ENCODE results near the gene SCAP. TPM values are rescaled to one million over a fixed set of nuclear protein-coding genes. Genes with fewer than 3 reads are reported as not detected.

SCAP gene
- total RNA-seq, 2 donors from 2014 or later, result 103 to 105 TPM

DNA sequence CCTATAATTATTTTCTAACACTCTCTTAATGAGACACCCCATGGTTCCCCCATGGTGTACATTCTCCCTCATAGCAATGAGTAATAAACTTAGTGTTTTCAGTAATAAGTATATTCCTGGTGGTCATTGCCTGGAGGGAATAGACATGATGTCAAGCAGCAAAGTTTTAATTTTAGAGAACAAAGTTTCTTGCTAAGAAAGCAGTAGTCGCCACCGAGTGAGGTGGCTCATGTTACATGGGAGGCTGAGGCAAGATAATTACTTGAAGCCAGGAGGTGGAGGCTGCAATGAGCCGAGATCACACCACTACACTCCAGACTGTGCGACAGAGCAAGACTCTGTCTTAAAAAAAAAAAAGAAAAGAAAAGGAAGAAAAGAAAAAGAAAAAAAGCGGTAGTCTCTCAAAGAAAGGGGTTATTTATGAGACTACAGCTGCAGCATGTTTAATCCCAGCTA lies 40.2 kb upstream of the SCAP start:
- WGBS, 2 experiments (ENCODE audit: insufficient coverage in 1 of 2, insufficient read length in 1 of 2), result 77 to 86% methylated on average over 3 to 5 of the region's 5 CpGs
- Histone ChIP-seq H3K9ac (ENCODE audit: extremely low read depth, low read length, poor library complexity, severe bottlenecking) (no peak overlapping the region), H3K4me1 (ENCODE audit: control insufficient read depth, insufficient read depth, low read length) (no peaks in the 10 kb centered on the region), H3K4me3 (ENCODE audit: low read length) (no peak overlapping the region), H3K27me3 (ENCODE audit: control insufficient read depth, insufficient read depth, low read length, poor library complexity, severe bottlenecking) (no peaks in the 10 kb centered on the region), H3K36me3 (ENCODE audit: control insufficient read depth, insufficient read depth, low read length) (peaks cover 6% of the 10 kb centered on the region), H3K9me3 (ENCODE audit: control insufficient read depth, low read length) (no peaks in the 10 kb centered on the region), H3K27ac (ENCODE audit: low read depth, low read length) (no peak overlapping the region)
- no peak for DNase-seq
- H3K36me3 Mint-ChIP-seq (ENCODE audit: low read depth), result no peaks in the 10 kb centered on the region
- no peaks in the 10 kb centered on the region for H3K27me3 Mint-ChIP-seq (ENCODE audit: insufficient read depth)
- no peak overlapping the region for H3K27ac Mint-ChIP-seq
- H3K9me3 Mint-ChIP-seq, result no peaks in the 10 kb centered on the region
- H3K4me1 Mint-ChIP-seq, result peaks cover 7% of the 10 kb centered on the region
- no peak for TF ChIP-seq CTCF (conservative IDR thresholded peaks at IDR 0.05)
- no peak overlapping the region for H3K4me3 Mint-ChIP-seq

GRCh38 chr3:47515100-47515499 lies 39.4 kb upstream of the SCAP start:
- Histone ChIP-seq H3K4me1 (ENCODE audit: control insufficient read depth, insufficient read depth, low read length) (no peaks in the 10 kb centered on the region), H3K27ac (ENCODE audit: low read depth, low read length) (no peak overlapping the region), H3K36me3 (ENCODE audit: control insufficient read depth, insufficient read depth, low read length) (peaks cover 13% of the 10 kb centered on the region), H3K4me3 (ENCODE audit: low read length) (no peak overlapping the region), H3K27me3 (ENCODE audit: control insufficient read depth, insufficient read depth, low read length, poor library complexity, severe bottlenecking) (no peaks in the 10 kb centered on the region), H3K9ac (ENCODE audit: extremely low read depth, low read length, poor library complexity, severe bottlenecking) (no peak overlapping the region), H3K9me3 (ENCODE audit: control insufficient read depth, low read length) (no peaks in the 10 kb centered on the region)
- Mint-ChIP-seq H3K27ac (no peak overlapping the region), H3K4me3 (no peak overlapping the region), H3K27me3 (ENCODE audit: insufficient read depth) (no peaks in the 10 kb centered on the region), H3K36me3 (ENCODE audit: low read depth) (peaks cover 5% of the 10 kb centered on the region), H3K9me3 (no peaks in the 10 kb centered on the region), H3K4me1 (peaks cover 4% of the 10 kb centered on the region)
- DNase-seq, result no peak
- TF ChIP-seq CTCF (conservative IDR thresholded peaks at IDR 0.05), result no peak
- WGBS, 2 experiments (ENCODE audit: insufficient coverage in 1 of 2, insufficient read length in 1 of 2), result 92 to 96% methylated on average over 5 of the region's 5 CpGs

GRCh38 chr3:47513125-47513929 lies 37.6 kb upstream of the SCAP start, which contains the start of gene ELP6:
ELP6 (minus strand) TSS chr3:47513712; CDS start chr3:47513590, 122 bp downstream.
- H3K9ac ChIP-seq (ENCODE audit: extremely low read depth, low read length, poor library complexity, severe bottlenecking), result peak within 1 kb of the TSS; percentile 73
- WGBS, 2 experiments (ENCODE audit: insufficient coverage in 1 of 2, insufficient read length in 1 of 2), result 0 to 1% methylated on average over 53 to 71 of the region's 71 CpGs
- no peaks in the 10 kb centered on the region for H3K9me3 ChIP-seq (ENCODE audit: control insufficient read depth, low read length)
- Mint-ChIP-seq H3K27me3 (ENCODE audit: insufficient read depth) (no peaks in the 10 kb centered on the region), H3K4me3 (peak within 1 kb of the TSS; percentile 98), H3K36me3 (ENCODE audit: low read depth) (peaks cover 17% of the 10 kb centered on the region), H3K27ac (peak within 1 kb of the TSS; percentile 97), H3K4me1 (peaks cover 4% of the 10 kb centered on the region), H3K9me3 (no peaks in the 10 kb centered on the region)
- H3K36me3 ChIP-seq (ENCODE audit: control insufficient read depth, insufficient read depth, low read length), result peaks cover 25% of the 10 kb centered on the region
- H3K27ac ChIP-seq (ENCODE audit: low read depth, low read length), result peak within 1 kb of the TSS; percentile 67
- H3K4me1 ChIP-seq (ENCODE audit: control insufficient read depth, insufficient read depth, low read length), result no peaks in the 10 kb centered on the region
- peak within 1 kb of the TSS; percentile 96 for H3K4me3 ChIP-seq (ENCODE audit: low read length)
- DNase-seq, result peak; percentile 99
- peak; percentile 75 for TF ChIP-seq CTCF (conservative IDR thresholded peaks at IDR 0.05)
- no peaks in the 10 kb centered on the region for H3K27me3 ChIP-seq (ENCODE audit: control insufficient read depth, insufficient read depth, low read length, poor library complexity, severe bottlenecking)

Data from endodermal cell (in vitro differentiated cells).